Measurements from ENCODE around the gene STX7.

STX7 gene

DNA sequence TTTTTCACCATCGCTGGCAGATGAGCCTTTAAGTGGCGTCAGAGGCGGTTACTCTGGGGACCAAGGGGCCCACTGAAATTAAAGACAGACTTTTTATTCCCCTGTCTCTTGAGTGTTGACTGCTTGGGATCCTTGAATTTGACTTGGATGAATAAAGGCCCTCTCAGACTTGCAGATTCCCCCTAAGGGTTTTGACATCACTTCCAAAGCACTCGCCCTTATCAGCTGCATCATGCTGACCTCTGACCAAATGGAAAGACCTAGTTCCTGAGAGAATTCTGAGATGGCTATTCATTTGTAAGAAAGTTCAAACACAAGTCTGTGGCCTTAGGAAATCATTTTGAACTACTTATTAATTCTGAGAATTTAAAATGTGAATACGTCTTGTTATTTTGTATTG is 98.2 kb downstream of the STX7 start:
- no peak overlapping the region for H3K4me3 ChIP-seq (ENCODE audit: low read length in 2 of 2)
- H2BK5ac ChIP-seq (ENCODE audit: low read length): no peak overlapping the region
- WGBS, 2 donors (ENCODE audit: extremely low coverage in 2 of 2, insufficient read length in 2 of 2, insufficient replicate concordance in 1 of 2): no CpG with 5 or more reads among the region's 5 CpGs

DNA sequence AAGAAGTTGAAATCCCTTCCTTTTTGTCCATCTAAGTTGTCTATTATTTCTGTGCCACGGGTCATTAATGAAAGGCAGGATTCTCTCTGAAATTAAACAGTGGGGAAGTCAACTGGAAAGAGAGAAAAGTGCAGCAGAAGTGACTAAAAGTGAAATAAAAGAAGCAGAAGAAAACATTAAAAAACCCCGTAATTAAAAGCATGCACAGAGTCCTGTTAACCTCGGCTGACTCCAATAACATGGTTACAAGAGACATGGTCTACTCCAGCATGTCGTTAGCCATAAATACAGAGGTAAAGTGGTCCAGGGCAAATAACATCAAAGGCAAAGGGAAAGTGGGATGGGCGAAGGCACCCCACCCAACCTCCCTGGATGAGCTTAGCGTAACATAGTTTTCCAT is 98.6 kb downstream of the STX7 start:
- no peak overlapping the region for H4K8ac ChIP-seq (ENCODE audit: low read depth, low read length)
- H3K4ac ChIP-seq (ENCODE audit: low read length): no peak overlapping the region
- H3K4me3 ChIP-seq (ENCODE audit: low read length in 2 of 2): no peak overlapping the region
- H3K36me3 ChIP-seq (replicated peaks in 1 of 2; ENCODE audit: control insufficient read depth in 2 of 2, insufficient read depth in 2 of 2, low read length in 2 of 2): no peaks in the 10 kb centered on the region
- H3K14ac ChIP-seq (ENCODE audit: low read length): no peak overlapping the region
- no peak overlapping the region for H3K9ac ChIP-seq (ENCODE audit: low read depth, low read length, poor library complexity)
- peaks cover 0 to 2% of the 10 kb centered on the region in 2 donors for H3K4me1 ChIP-seq (ENCODE audit: control insufficient read depth in 2 of 2, insufficient read depth in 1 of 2, low read depth in 1 of 2, low read length in 2 of 2)
- no peak overlapping the region for H3K23ac ChIP-seq (ENCODE audit: low read depth, low read length, poor library complexity)
- no peak for DNase-seq (ENCODE audit: low spot score)
- no peak overlapping the region for H2AK5ac ChIP-seq (ENCODE audit: low read depth, low read length)
- H2BK15ac ChIP-seq (ENCODE audit: low read length): no peak overlapping the region
- no peak overlapping the region for H3K4me2 ChIP-seq (ENCODE audit: insufficient read depth, low read length, poor library complexity, severe bottlenecking)
- no peak overlapping the region for H4K91ac ChIP-seq (ENCODE audit: low read depth, low read length, poor library complexity)
- no peaks in the 10 kb centered on the region for H3K27me3 ChIP-seq (ENCODE audit: control insufficient read depth in 3 of 3, insufficient read depth in 3 of 3, low read depth in 1 of 3, low read length in 3 of 3)
- no peak overlapping the region for H2AFZ ChIP-seq (ENCODE audit: low read length)
- H2BK12ac ChIP-seq (ENCODE audit: low read length): no peak overlapping the region
- H3K9me3 ChIP-seq (replicated peaks in 1 of 2; ENCODE audit: control insufficient read depth in 2 of 2, insufficient read depth in 1 of 2, low read depth in 1 of 2, low read length in 2 of 2): no peaks in the 10 kb centered on the region
- WGBS, 2 donors (ENCODE audit: extremely low coverage in 2 of 2, insufficient read length in 2 of 2, insufficient replicate concordance in 1 of 2): no CpG with 5 or more reads among the region's 6 CpGs
- H2BK120ac ChIP-seq (ENCODE audit: low read depth, low read length): no peak overlapping the region
- no peak overlapping the region for H2BK5ac ChIP-seq (ENCODE audit: low read length)
- H3K18ac ChIP-seq (ENCODE audit: low read length): no peak overlapping the region
- H3K79me1 ChIP-seq (ENCODE audit: low read depth, low read length): no peaks in the 10 kb centered on the region
- no peak overlapping the region for H3K27ac ChIP-seq (replicated peaks; ENCODE audit: low read length)

More for the DNA sequence above, 98.2 kb downstream of the STX7 start:
- Histone ChIP-seq H2AK5ac (ENCODE audit: low read depth, low read length) (no peak overlapping the region), H3K9ac (ENCODE audit: low read depth, low read length, poor library complexity) (no peak overlapping the region), H3K27me3 (ENCODE audit: control insufficient read depth in 3 of 3, insufficient read depth in 3 of 3, low read depth in 1 of 3, low read length in 3 of 3) (no peaks in the 10 kb centered on the region), H3K14ac (ENCODE audit: low read length) (no peak overlapping the region), H3K4me1 (ENCODE audit: control insufficient read depth in 2 of 2, insufficient read depth in 1 of 2, low read depth in 1 of 2, low read length in 2 of 2) (peaks cover 0 to 2% of the 10 kb centered on the region in 2 donors), H3K79me1 (ENCODE audit: low read depth, low read length) (no peaks in the 10 kb centered on the region), H2AFZ (ENCODE audit: low read length) (no peak overlapping the region), H3K18ac (ENCODE audit: low read length) (no peak overlapping the region), H3K36me3 (replicated peaks in 1 of 2; ENCODE audit: control insufficient read depth in 2 of 2, insufficient read depth in 2 of 2, low read length in 2 of 2) (no peaks in the 10 kb centered on the region), H4K8ac (ENCODE audit: low read depth, low read length) (no peak overlapping the region), H2BK120ac (ENCODE audit: low read depth, low read length) (no peak overlapping the region), H3K23ac (ENCODE audit: low read depth, low read length, poor library complexity) (no peak overlapping the region), H4K91ac (ENCODE audit: low read depth, low read length, poor library complexity) (no peak overlapping the region), H3K4ac (ENCODE audit: low read length) (no peak overlapping the region), H3K9me3 (replicated peaks in 1 of 2; ENCODE audit: control insufficient read depth in 2 of 2, insufficient read depth in 1 of 2, low read depth in 1 of 2, low read length in 2 of 2) (no peaks in the 10 kb centered on the region), H2BK15ac (ENCODE audit: low read length) (no peak overlapping the region), H3K4me2 (ENCODE audit: insufficient read depth, low read length, poor library complexity, severe bottlenecking) (no peak overlapping the region), H3K27ac (replicated peaks; ENCODE audit: low read length) (no peak overlapping the region), H2BK12ac (ENCODE audit: low read length) (no peak overlapping the region)
- DNase-seq (ENCODE audit: low spot score): no peak

DNA sequence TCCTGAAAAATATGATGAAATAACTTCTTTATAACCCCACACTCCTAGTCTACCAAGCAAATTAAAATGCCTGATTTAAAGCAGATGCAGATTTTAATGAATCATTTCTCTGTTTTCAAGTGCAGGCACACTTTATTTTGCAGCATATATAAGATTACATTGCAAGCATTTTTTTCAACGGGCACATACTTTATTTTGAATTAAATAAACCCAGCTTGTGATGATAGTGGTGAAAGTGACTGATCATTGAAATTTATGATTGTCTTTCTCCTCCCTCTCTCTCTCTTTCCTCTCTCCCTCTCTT is 99.5 kb downstream of the STX7 start:
- Histone ChIP-seq H2AFZ (ENCODE audit: low read length) (no peak overlapping the region), H3K79me1 (ENCODE audit: low read depth, low read length) (no peaks in the 10 kb centered on the region), H3K9me3 (replicated peaks in 1 of 2; ENCODE audit: control insufficient read depth in 2 of 2, insufficient read depth in 1 of 2, low read depth in 1 of 2, low read length in 2 of 2) (no peaks in the 10 kb centered on the region), H3K4me2 (ENCODE audit: insufficient read depth, low read length, poor library complexity, severe bottlenecking) (no peak overlapping the region), H2AK5ac (ENCODE audit: low read depth, low read length) (no peak overlapping the region), H2BK15ac (ENCODE audit: low read length) (no peak overlapping the region), H3K27ac (replicated peaks; ENCODE audit: low read length) (no peak overlapping the region), H3K4me1 (ENCODE audit: control insufficient read depth in 2 of 2, insufficient read depth in 1 of 2, low read depth in 1 of 2, low read length in 2 of 2) (peaks cover 0 to 2% of the 10 kb centered on the region in 2 donors), H2BK12ac (ENCODE audit: low read length) (no peak overlapping the region), H3K4me3 (ENCODE audit: low read length in 2 of 2) (no peak overlapping the region), H3K14ac (ENCODE audit: low read length) (no peak overlapping the region), H4K91ac (ENCODE audit: low read depth, low read length, poor library complexity) (no peak overlapping the region), H3K23ac (ENCODE audit: low read depth, low read length, poor library complexity) (no peak overlapping the region), H2BK120ac (ENCODE audit: low read depth, low read length) (no peak overlapping the region), H3K36me3 (replicated peaks in 1 of 2; ENCODE audit: control insufficient read depth in 2 of 2, insufficient read depth in 2 of 2, low read length in 2 of 2) (no peaks in the 10 kb centered on the region), H3K4ac (ENCODE audit: low read length) (no peak overlapping the region), H3K27me3 (ENCODE audit: control insufficient read depth in 3 of 3, insufficient read depth in 3 of 3, low read depth in 1 of 3, low read length in 3 of 3) (no peaks in the 10 kb centered on the region), H3K18ac (ENCODE audit: low read length) (no peak overlapping the region), H2BK5ac (ENCODE audit: low read length) (no peak overlapping the region), H4K8ac (ENCODE audit: low read depth, low read length) (no peak overlapping the region), H3K9ac (ENCODE audit: low read depth, low read length, poor library complexity) (no peak overlapping the region)
- DNase-seq (ENCODE audit: low spot score): no peak
- WGBS, 2 donors (ENCODE audit: extremely low coverage in 2 of 2, insufficient read length in 2 of 2, insufficient replicate concordance in 1 of 2): no CpG with 5 or more reads among the region's 1 CpG

DNA sequence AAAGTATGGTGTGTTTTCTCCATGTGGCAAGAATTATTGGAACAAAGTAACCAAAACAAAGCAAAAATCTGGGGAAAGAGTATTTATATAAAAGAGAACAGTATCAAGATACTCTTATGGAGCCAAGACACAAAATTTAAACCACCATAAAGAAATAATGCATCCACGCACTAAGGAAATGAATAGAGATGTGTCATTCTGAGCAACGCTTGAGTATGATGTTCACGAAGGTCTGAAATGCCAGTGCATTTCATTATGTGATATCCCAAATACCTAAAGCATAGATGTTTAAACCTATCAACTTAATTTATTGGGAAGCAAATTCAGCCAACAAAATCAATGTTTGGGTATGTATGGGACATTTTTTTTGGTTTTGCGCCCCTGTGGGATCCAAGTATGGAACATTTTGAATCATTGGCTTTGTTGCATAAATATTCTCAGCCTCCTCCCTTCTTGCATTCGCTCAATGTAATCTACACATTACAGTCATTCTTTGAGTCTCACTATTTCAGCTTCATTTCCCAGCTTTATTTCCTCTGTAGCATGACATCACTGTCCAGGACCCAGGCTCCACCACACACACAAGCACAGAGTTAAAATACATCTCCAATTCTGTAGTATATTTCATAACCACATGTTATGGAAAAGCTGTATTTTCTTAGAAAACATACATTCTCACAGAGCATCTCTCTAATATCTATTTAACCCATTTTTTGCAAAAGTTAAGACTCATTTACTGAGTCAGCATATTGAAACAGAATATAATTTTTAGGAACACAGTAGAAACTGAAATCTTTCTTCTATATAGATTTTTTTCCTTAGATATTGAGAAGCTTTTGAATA is 100.0 kb downstream of the STX7 start:
- Histone ChIP-seq H3K18ac (ENCODE audit: low read length) (no peak overlapping the region), H3K9me3 (replicated peaks in 1 of 2; ENCODE audit: control insufficient read depth in 2 of 2, insufficient read depth in 1 of 2, low read depth in 1 of 2, low read length in 2 of 2) (no peaks in the 10 kb centered on the region), H3K9ac (ENCODE audit: low read depth, low read length, poor library complexity) (no peak overlapping the region), H3K4me1 (ENCODE audit: control insufficient read depth in 2 of 2, insufficient read depth in 1 of 2, low read depth in 1 of 2, low read length in 2 of 2) (peaks cover 0 to 2% of the 10 kb centered on the region in 2 donors), H3K23ac (ENCODE audit: low read depth, low read length, poor library complexity) (no peak overlapping the region), H2AFZ (ENCODE audit: low read length) (no peak overlapping the region), H2BK15ac (ENCODE audit: low read length) (no peak overlapping the region), H3K27me3 (ENCODE audit: control insufficient read depth in 3 of 3, insufficient read depth in 3 of 3, low read depth in 1 of 3, low read length in 3 of 3) (no peaks in the 10 kb centered on the region), H2AK5ac (ENCODE audit: low read depth, low read length) (no peak overlapping the region), H3K27ac (replicated peaks; ENCODE audit: low read length) (no peak overlapping the region), H3K14ac (ENCODE audit: low read length) (no peak overlapping the region), H4K91ac (ENCODE audit: low read depth, low read length, poor library complexity) (no peak overlapping the region), H2BK120ac (ENCODE audit: low read depth, low read length) (no peak overlapping the region), H3K36me3 (replicated peaks in 1 of 2; ENCODE audit: control insufficient read depth in 2 of 2, insufficient read depth in 2 of 2, low read length in 2 of 2) (no peaks in the 10 kb centered on the region), H2BK12ac (ENCODE audit: low read length) (no peak overlapping the region), H3K4ac (ENCODE audit: low read length) (no peak overlapping the region), H2BK5ac (ENCODE audit: low read length) (no peak overlapping the region), H4K8ac (ENCODE audit: low read depth, low read length) (no peak overlapping the region), H3K79me1 (ENCODE audit: low read depth, low read length) (no peaks in the 10 kb centered on the region), H3K4me2 (ENCODE audit: insufficient read depth, low read length, poor library complexity, severe bottlenecking) (no peak overlapping the region), H3K4me3 (ENCODE audit: low read length in 2 of 2) (no peak overlapping the region)
- no peak for DNase-seq (ENCODE audit: low spot score)
- WGBS, 2 donors (ENCODE audit: extremely low coverage in 2 of 2, insufficient read length in 2 of 2, insufficient replicate concordance in 1 of 2): no CpG with 5 or more reads among the region's 5 CpGs
